Measurements from ENCODE around the gene UACA.

DNA sequence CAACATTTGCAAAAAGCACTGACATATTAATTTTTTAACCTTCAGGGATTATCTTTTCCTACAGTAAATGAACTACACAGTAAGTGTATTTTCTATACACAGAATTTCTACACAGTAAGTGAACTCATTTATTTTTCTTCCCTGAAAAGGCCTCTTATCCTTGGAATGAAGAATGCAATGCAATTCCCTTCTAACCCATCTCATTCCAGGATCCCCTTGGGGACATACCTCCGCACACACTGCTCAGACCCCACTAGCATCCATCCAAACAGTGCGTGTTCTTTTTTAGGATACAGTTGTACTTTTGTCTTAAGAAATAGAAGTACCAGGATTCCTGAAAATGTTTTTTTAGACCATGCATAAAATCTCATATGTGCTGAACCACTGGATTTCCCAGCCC is 152.8 kb downstream of the UACA start:
- TF ChIP-seq RAD21 (IDR thresholded peaks at IDR 0.05; ENCODE audit: low read length) = no peak
- TF ChIP-seq, protein P1, sequence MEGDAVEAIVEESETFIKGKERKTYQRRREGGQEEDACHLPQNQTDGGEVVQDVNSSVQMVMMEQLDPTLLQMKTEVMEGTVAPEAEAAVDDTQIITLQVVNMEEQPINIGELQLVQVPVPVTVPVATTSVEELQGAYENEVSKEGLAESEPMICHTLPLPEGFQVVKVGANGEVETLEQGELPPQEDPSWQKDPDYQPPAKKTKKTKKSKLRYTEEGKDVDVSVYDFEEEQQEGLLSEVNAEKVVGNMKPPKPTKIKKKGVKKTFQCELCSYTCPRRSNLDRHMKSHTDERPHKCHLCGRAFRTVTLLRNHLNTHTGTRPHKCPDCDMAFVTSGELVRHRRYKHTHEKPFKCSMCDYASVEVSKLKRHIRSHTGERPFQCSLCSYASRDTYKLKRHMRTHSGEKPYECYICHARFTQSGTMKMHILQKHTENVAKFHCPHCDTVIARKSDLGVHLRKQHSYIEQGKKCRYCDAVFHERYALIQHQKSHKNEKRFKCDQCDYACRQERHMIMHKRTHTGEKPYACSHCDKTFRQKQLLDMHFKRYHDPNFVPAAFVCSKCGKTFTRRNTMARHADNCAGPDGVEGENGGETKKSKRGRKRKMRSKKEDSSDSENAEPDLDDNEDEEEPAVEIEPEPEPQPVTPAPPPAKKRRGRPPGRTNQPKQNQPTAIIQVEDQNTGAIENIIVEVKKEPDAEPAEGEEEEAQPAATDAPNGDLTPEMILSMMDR (IDR thresholded peaks at IDR 0.05) = no peak
- TF ChIP-seq MEF2A (IDR thresholded peaks at IDR 0.05; ENCODE audit: borderline replicate concordance, low read depth) = no peak

Data from SK-N-SH (cell line).